Fibroblast of mammary gland (primary cell): ENCODE measurements around the gene RCAN1.

Experiments
- DNase-seq: peaks from one replicate; pipeline ENCODE4 v3.0.0-alpha.2; 2010; ENCODE audit warnings: low read depth
- H3K4me3 ChIP-seq: 2 replicates; pipeline ENCODE4 v1.5.1; 2011; ENCODE audit warnings: low read depth, mild to moderate bottlenecking, low read length, moderate library complexity; ENCODE audit not compliant: control insufficient read depth
- CTCF ChIP-seq: conservative IDR thresholded peaks from 2 replicates; pipeline ENCODE4 v1.5.1; 2011; ENCODE audit warnings: low read depth, low read length, inconsistent platforms; ENCODE audit not compliant: control insufficient read depth, insufficient read depth

Gene RCAN1

DNA sequence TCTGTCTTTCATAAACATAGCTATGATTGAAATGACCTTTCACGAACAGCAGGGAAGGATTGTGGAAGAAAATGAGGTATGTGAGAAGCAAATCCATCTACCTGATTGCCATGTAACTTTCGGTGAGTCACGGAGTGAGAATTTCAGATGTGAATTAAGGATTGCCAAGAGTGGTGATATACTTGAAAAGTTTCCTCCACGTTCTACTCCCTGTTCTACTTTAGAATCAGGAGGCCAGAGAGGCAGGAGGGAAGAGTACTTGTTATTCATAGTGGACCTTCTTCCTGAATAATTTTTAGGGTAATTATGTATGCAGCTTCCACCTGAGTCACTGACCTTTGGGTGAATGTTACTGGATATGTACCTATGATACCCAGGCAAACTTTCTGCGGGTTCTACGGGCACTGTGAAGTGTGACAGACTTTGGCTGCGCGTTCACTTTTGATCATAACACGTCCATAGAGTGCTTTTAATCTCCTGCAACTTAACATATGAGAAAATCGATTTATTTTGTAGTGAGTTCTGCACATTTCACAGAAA, 100.3 kb downstream of the RCAN1 start:
- no peak for TF ChIP-seq CTCF
- no peak overlapping the region for H3K4me3 ChIP-seq
- DNase-seq, result no peak

- peak; percentile 32 for DNase-seq
- no peak for TF ChIP-seq CTCF
Observed at GRCh38 chr21:34513129-34513675, 101.7 kb downstream of the RCAN1 start.

DNA sequence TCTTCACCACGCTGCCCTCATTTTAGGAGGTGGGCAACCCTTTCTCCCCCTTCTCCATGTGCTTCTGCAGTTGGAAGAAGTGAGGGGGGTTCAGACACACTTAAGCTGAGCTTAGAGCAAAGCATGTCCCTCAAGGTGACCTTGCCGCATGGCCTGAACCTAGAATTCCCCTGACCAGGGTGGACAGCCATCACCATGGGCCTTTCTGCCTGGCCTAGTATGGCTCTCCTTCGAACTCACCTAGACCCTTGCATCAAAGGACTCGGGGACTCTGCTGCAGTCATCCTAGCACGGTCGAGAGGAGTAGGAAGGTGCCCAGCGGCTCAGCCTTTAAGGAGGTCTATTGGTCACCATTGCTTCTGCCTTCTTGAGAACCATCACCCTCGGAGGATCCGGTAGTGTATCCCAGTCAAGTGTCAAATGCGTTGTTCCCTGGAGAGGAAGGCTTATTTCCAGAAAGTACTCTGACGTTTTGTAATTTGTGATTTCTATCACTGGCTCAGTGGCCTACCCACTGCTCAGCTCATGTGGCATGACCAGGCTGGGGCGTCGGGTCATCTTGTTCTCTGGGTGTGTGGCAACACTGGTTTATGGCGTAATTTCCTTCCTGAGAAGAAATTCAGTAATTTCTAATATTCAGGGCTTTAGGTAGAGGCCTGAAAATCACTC, 103.0 kb downstream of the RCAN1 start, which contains the start of gene KCNE1:
Gene KCNE1 (minus strand): TSS at position 424 of the 669 bp plus-strand sequence. CDS start 62,576 bp downstream, outside the sequence.
- no peak for TF ChIP-seq CTCF
- no peak within 1 kb of the TSS for H3K4me3 ChIP-seq
- peak; percentile 48 for DNase-seq

More at GRCh38 chr21:34513129-34513675, 101.7 kb downstream of the RCAN1 start:
- H3K4me3 ChIP-seq, result no peak overlapping the region

GRCh38 chr21:34511181-34511580, 103.7 kb downstream of the RCAN1 start:
- peak; percentile 52 for DNase-seq
- no peak for TF ChIP-seq CTCF
- H3K4me3 ChIP-seq, result no peak overlapping the region

GRCh38 chr21:34510148-34511142, 104.5 kb downstream of the RCAN1 start:
- DNase-seq, result peak; percentile 73
- TF ChIP-seq CTCF, result peak; percentile 86
- H3K4me3 ChIP-seq, result no peak overlapping the region

DNA sequence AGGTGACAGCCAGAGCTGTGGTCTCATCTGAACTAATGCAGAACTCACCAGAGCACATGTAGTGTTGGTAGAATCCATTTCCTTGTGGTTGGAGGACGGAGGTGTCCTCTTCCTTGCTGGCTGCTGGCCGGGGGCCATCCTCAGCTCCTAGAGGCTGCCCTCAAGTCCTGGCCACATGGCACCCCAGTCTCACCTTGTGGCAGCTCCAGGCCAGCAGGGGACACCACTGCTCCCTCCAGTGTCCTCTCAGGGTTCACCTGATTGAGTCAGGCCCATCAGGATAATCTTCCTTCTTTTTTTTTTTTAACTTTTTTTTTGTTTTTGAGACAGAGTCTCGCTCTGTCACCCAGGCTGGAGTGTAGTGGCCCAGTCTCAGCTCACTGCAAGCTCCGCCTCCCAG, 105.8 kb downstream of the RCAN1 start:
- peak; percentile 19 for TF ChIP-seq CTCF
- no peak overlapping the region for H3K4me3 ChIP-seq
- no peak for DNase-seq
